NCI-H2107 (cell line): ENCODE data around the gene THAP4.
"Not testable (repeated sequence)": the region's sequence is repeated elsewhere in the genome, so short reads cannot be mapped to it uniquely, and the experiment has no call there.

ENCODE experiments used
- DNase-seq: peaks from one replicate; lab custom pipeline; 2025; lab: John Stamatoyannopoulos, UW

Gene THAP4

DNA sequence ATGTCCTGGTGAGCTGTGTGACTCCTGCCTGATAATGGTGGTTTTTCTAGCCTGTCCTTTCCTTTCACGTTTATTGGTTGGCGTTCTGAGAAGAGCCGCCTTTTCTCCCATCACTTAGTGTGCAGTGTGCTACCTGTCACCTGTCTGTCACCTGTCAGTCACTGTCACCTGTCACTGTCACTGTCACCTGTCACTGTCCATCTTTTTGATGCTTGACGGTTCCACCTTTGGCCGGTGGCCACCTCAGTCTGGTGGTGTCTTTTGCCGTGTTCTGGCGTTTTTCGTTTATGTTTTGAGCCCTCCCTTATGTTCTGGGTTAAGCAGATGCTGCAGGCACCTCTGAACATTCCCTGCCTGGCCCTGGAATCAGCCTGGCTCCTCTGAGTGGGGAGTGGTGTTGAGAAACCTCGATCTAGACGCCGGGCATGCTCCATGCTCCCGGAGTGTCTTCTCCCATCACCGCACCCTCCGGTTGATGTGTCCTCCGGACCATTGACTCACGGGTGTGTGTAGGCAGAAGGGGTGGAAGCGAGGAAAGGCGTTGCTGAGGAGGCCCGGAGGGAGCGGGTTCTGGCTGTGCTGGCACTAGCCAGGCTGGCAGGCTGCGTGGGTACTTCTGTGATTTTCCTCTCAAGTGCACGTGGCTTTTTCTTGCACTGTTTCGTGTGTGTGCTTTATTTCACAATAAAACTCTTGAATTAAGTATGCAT lies 28.9 kb upstream of the THAP4 start:
- DNase-seq: no peak

DNA sequence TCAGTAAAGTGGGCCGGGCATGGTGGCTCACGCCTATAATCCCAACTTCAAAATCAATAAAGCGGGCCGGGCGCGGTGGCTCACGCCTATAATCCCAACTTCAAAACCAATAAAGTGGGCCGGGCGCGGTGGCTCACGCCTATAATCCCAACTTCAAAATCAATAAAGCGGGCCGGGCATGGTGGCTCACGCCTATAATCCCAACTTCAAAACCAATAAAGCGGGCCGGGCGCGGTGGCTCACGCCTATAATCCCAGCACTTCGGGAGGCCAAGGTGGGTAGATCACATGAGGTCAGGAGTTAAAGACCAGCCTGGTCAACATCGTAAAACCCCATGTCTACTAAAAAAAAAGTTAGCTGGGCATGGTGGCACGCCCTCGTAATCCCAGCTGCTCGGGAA lies 25.8 kb upstream of the THAP4 start:
- DNase-seq: not testable (repeated sequence)

DNA sequence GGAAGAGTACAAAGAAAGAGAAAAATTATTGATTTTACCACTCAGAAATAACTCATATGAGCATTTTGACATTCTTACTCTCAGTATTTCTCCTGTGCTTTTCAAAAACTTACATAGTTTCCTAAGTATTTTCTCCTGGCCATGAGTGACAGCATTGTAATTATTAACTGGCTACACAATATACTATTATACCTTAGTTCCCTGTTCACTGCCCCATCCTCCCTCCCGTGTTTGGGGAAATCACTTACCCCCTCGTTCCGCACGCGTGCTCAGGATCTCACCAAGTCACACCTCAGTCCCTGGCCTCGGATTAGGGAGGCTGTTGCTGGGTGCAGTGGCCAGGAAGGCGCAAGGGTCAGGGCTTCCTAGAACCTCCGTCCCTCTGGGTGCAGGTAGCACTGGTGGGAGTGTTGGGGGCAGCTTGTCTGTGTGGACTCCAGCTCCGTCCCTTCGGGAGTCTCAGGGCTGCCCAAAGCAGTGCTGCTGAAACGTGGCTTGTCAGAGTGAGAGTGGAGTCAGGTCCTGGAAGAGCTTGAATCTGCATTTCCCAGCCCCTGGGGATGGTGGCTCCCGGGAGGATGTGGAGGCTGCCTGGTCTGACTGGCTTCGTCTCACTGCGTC lies 23.7 kb upstream of the THAP4 start:
- no peak for DNase-seq

DNA sequence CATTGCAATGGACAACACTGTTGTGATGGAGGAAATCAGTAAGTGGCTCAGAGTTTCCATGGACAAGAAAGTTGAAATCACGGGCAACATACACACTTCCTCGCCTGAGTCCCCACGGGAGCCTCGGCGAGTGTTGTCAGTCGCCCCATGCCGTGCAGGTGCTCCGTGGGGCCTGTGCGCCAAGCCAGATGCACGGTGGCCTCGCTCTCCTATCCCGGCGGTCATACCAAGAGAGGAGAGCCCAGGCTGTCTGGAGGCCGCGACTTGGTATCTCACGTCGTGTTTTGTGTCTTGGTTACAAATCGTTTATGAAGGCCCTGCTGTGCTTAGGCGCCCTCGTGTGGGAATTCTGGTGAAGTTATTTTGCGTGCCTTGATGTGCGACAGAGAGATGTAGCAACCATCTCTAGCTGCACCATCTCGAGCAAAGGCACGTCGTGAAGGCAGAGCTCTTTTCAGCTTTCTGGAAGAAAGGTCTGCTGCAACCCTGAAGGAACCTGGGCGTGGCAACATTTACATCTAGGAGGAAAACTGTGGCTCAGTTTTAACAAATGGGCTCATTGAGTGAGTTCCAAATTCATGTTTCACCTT lies 22.3 kb upstream of the THAP4 start:
- DNase-seq: peak; percentile 15

DNA sequence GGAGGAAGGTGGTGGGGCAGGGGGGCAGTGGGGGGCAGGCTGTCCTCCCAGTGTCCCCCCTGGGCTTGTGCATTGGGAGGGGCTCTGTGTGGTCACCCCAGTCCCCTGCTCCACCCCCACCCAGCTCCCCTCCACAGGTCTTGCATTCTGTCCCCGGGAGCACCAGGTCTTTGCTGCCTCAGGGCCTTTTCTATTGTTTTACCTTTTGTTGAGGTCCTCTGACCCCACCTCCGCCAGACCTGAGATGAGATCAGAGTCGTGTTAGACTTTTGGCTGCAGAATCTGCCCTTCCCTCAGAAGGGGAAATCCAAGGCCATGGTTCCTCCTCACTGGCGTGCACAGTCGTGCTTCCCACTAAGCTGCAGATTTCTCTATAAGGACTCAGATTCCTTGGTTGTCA lies 21.3 kb upstream of the THAP4 start:
- no peak for DNase-seq

DNA sequence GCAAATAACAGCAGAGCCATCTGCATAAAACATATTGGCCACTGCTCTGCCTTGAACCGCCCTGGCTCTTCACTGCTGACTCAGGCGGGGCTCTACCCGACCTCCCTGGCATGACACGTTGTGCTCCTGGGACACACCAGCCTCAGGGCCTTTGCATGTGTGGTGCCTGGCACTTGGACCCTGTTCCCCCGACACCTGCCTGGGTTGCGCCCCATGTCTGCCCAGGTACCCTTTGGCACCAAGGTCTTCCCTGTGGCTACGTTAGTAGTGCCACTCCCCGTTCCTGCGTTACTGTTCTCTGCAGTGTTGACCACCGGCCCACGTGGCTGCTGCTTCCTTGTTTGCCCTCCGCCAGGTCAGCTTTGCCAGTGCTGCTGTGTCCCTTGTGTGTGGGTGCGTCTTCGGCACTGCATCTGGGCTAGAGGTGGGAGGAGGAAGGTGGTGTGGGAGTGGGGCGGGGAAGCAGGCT lies 20.9 kb upstream of the THAP4 start:
- DNase-seq: no peak

DNA sequence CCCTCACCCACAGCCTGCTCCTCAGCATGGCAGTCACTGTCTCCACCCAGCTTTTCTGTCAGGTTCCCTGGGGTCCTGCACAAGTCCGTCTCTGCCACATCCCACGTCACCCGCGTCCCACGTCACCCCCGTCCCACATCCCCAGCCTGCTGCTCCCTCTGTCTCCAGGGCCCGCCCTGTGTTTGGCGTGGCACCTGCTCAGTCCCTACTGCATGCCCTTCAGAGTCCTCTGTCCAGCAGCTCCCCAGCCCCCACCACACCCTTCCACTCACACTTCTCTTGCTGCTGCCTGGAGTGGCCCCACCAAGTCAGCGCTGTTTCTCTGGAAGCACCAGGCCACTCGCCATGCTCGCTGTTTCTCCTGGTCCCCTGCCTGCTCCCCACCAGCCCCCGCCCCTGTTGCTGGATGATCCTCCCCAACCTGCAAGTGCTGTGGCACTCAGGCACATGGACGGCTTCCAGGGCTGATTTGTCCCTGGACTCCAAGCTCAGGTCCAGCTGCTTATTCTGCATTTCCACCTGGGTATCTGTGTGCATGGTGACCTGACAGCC lies 19.3 kb upstream of the THAP4 start:
- DNase-seq: no peak

DNA sequence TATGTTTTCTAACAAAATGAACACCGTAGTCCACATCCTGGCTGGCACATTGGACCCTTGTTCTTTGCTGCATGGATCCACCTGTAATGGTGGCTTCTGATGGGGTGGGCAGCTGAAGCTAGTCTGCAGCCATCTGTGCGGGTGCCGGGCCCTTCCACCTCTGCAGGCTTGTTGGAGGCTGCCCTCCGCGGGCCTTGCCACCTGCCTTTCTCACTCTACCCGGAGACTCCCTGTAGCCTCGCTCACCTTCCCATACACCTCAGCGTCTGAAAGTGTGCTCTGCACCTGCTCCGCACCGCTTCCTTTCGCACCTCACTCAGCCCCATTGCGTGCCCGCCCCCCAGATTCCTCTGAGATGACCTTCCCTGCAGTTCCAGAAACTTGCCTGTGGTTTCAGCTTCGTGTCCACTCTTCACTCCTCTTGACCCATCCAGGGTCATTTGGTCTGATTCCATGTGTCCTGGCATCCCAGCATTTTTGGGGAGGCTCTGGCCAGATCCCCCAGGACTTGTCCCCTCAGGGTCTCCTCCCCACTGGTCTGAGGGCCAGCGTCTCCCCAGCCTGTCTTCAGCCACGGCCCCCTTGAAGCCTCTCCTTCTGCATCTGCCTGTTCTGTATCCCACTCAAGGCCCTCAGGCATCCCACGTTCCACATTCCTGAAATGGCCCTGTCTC lies 18.7 kb upstream of the THAP4 start:
- DNase-seq: no peak

DNA sequence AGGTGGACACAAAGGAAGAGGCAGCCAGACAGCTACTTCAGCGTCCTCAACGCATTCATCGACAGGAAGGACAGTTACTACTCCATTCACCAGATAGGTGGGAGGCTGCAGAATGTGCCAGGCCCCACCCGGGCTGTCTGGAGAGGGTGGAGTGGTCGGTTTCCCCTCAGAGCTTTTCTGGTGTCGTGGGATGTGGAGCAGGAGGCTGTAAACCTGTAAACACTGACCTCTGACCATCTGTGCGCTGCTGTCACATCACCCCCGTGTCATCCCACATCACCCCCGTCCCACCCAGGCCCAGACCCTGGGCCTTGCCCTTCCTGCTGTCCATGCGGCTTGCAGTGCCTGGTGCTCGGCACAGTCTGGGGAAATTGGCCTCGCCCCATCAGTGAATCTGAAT lies 17.6 kb upstream of the THAP4 start:
- DNase-seq: no peak

DNA sequence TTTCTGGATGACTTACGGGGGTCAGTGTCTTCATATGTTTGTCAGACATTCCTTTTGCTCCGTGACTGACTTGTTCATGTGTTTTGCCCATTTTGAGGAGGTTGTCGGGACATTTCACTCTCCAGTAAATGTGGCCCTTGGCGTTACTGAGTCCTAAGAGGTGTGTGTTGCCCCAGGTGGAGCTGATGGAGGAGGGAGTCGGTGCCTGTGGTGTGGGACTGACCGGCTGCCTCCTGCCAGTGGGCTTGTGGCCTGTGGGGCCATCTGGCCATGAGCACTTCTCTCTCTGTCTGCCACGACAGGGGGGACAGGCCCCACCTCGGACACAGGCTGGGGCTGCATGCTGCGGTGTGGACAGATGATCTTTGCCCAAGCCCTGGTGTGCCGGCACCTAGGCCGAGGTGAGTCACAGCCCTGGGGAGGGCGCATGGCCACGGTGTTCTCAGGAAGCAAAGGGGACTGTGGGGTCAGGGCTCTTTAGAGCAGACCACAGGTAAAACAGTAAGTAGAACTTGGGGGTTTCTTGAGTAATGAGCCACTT lies 16.3 kb upstream of the THAP4 start:
- DNase-seq: no peak

DNA sequence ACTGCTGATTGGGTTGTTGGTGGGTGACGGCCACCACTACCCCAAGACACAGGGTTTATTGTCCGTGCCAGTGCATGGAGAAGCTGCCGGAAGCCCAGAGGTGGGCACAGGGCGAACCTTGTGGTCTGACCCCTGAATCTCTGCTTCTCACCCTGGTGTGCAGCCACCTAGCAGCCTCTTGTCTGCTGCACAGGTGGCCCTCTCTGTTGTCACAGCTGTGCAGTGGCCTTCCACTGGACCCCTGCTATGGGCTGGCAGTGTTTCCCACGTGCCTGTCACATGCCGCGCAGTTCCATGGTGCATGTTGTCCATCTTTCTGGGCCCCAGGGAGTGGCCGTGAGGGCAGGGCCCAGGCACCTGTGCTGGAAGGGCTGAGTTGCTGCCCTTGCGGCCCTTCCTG lies 15.8 kb upstream of the THAP4 start:
- DNase-seq: no peak

DNA sequence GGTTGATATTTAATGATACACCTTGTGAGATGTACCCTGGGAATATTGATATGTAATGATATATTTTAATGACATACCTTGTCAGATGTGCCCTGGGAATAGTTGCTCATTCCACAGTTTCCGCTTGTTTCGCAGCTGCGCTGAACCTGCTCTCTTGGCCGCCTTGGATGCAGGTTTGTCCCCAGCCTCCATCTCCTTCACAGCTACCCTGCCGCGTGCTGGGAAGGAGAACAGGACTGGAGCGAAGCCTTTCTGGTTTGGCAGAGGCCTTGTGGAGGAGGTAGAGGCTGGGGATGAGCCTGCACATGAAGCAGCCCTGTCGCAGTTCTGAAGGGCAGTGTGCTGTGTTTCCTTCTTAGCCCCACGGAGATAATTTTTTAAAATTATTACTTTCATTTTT lies 15.2 kb upstream of the THAP4 start:
- DNase-seq: no peak

DNA sequence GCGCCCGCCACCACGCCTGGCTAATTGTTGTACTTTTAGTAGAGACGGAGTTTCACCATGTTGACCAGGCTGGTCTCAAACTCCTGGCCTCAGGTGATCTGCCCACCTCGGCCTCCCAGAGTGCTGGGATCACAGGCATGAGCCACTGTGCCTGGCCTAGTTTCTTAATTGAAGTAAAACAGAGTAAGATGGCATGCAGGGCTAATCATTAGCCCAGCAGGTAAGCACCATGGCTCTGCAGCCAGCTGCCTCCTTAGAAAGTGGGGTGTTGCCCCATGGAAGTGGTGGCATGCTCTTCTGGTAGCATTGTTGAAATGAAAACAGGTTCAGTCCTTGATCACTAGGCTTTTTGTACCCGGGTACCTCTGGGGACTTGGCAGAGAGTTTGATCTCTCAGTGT lies 13.0 kb upstream of the THAP4 start:
- DNase-seq: no peak

DNA sequence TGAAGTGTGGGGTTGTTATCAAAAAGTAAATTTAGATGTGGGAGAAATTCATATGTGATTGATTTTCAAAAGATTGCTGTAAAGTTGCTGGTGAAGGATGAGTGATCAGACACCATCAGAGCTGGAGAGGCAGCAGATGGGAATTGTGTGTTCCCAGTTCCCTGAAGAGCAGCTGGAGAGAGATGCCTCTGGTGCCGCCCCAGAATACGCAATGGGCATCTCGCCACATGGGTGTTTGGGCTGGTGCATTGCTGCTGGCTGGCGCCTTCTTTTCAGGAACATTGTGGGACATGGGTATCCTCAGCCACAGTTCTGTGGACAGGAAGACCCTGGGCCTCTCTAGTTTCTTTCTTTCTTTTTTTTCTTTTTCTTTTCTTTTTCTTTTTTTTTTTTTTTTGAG lies 12.4 kb upstream of the THAP4 start:
- DNase-seq: no peak

DNA sequence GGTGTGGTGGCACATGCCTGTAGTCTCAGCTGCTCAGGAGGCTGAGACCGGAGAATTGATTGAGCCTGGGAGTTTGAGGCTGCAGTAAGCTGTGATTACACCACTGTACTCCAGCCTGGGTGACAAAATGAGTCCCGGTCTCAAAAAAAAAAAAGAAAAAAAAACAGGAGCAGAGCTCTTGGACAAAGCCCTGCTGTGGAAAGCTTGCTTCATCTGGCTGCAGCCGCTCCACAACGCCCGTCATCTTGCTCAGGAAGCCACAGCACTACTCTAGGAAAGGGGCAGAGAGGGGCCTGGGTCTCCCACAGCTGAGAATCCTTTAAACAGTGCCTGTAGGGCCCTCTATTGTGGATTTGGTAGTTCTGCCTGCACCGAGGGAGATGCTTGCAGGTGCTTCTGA lies 11.5 kb upstream of the THAP4 start:
- no peak for DNase-seq

DNA sequence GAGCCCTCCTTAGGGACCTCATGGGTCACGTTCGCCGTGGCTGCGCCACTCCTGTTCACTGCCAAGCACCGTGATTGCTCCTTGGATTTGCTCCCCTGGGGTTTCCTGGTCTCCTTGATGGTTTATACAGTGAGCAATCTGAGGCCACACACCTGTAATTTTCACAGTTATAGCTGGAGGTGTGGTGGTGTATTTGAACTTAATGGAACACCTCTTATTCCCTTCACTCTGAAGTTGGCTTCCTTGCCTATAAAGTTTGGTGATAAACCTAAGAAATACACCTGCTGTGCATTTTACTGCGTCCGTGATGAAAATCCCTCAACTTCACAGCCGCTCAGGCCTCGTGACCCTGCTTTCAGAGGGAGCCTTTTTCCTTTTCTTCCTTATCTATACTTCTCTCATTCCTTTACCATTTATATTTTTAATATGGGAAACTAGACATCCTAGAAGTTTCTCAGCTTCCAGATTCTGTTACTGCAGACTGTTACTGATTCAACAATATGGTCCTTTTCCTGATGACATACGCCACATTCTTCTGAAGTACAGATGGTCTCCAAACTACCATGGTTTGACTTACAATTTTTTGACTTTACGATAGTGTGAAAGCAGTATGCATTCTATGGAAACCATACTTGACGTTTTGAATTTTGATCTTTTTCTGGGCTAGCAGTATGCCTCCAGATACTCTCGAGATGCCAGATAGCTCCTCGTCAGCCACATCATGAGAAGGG lies 9.1 kb upstream of the THAP4 start:
- no peak for DNase-seq

DNA sequence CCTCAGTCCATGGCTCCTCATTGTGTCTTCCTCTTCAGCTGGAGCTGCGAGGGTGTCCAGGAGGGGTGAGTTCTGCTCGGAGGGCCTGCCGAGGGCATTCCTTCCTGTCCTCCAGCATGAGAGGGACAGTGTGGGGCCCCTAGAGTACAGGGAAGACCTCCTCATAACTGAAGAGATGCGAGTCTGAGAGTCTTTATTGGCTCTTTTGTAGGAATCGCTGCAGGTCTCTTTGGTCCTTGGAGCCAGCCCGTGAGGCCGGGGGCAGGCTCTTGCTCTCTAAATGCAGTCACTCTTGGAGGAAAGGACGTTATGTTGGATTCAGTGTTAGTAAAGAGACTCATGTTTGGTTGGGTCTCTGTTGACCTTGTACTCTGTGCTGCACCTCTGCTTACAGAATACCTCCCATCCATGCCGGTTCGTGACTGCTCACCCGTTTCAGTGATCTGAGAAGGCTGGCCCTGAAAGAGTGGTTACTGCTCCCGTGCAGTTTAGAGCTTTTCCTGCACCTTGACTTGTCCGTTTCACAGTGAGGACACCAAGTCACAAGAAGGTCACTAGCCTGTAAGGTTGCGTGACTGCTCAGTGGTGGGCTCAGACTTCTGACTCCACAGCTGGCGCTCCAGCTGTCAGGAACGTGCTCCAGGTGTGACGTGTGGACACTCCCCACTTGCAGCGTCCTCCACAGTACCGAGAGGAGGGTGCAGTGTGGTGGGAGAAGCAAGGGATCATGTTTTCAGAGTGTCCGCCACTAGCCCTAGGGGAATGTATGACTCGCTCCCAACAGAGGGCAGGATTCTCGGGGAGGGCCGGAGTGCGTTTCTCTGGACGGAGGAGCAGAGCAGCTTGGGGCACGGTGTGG lies 8.3 kb upstream of the THAP4 start:
- DNase-seq: no peak

DNA sequence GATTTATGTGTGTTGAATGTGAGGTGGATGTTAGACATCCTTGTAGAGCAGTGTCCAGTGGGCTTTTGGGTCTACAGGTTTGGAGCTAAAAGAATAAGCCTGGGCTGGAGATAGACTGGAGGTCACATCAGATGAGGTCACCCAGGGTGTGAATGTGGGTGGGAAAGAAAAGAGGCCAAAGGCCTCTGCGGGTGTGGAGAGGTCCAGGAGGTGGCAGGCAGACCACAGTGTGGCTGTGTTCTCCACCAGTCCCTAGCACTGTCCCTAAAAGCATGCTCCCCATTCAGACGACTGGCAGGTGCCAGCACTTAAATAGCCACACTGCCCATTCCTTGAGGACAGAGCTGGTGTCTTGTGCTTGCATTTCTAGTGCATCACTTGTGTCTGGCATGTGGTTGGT lies 4.7 kb upstream of the THAP4 start:
- no peak for DNase-seq

DNA sequence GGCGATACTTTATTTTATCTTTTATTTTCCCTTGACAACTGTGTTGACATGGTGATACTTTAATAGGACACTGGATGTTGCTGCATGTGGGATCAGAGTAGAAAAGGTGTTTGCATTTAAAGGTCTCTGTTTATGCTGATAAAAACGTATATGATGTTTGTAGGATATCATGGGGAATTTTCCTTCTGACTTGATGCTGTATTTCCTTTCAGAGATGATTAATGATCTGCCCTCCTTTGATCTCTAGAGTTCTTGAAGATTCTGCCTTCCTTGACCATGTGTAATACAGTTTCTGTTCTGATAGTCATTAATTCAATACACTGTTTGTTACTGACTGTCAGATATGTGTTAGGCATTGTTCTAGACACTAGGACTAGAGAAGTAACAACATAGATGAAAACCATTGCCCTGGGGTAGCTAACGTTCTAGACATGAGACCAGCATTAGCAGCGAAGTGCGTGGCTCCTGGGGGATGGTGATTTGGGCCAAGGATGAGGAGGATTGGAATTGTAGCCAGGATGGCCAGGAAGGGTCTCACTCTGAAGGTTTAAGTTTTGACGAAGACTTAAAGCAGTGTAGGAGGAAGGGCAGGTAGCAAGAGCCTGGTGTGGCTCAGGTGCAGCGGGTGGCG lies 3.3 kb upstream of the THAP4 start:
- DNase-seq: no peak

DNA sequence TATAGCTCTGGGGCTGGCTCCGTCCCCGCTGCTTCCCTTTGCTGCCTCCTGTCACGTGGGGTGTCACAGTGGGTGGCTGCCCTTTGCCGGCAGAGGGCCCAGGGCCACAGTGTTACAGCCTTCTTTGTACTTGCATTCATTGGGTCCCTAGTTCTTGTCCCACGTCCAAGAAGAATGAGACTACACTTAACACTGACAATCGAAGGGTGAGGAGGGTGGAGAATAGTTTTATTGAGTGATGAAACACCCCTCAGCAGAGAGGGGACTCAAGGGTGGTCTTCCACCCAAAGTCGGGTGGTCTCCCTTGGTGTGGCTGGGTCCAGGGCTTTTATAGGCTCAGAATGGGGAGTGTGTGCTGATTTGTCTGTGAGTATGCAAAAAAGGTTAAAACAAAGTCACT lies 2.4 kb upstream of the THAP4 start:
- DNase-seq: no peak
